Sigmoid colon (tissue), 4 donors: ENCODE measurements around the gene FYB1.

Experiments used
- CTCF ChIP-seq, 4 experiments: fragments of 450-650 bp in 3 of 4; fragments of 200-600 bp in 1 of 4; IDR thresholded peaks; one replicate each; pipeline ENCODE4 v1.5.1; 2016 to 2019; ENCODE audit warnings: antibody characterized with exemption in 4 of 4, mild to moderate bottlenecking in 3 of 4, moderate library complexity in 2 of 4
- EP300 ChIP-seq, 4 donors: sonication (generic); formaldehyde crosslinking; IDR thresholded peaks; one replicate each; pipeline ENCODE4 v1.6.1; 2017; ENCODE audit warnings: antibody characterized with exemption in 4 of 4
- POLR2A ChIP-seq, 2 donors: fragments of 450-650 bp; IDR thresholded peaks; one replicate each; pipeline ENCODE4 v1.6.1; 2016; ENCODE audit warnings: antibody characterized with exemption in 2 of 2, mild to moderate bottlenecking in 2 of 2, moderate library complexity in 2 of 2

GRCh38 chr5:39055768-39056398, 163.5 kb downstream of the FYB1 start:
- no peak for TF ChIP-seq CTCF (IDR thresholded peaks at IDR 0.05)
- TF ChIP-seq POLR2A (IDR thresholded peaks at IDR 0.05), result no peak
- TF ChIP-seq EP300 (IDR thresholded peaks at IDR 0.05), result no peak
